Gastrocnemius medialis (tissue), 4 donors: ENCODE data around the gene ATP11A. TPM values are rescaled to one million over a fixed set of nuclear protein-coding genes. Genes with fewer than 3 reads are reported as not detected.

Experiments
- ATAC-seq, 2 donors: fragments of 150-250 bp; one replicate each; pipeline ENCODE4 v1.9.1; 2016
- DNase-seq, 2 donors: peaks; one replicate each; pipeline ENCODE4 v3.0.0-alpha.2; 2019
- H3K27ac ChIP-seq, 4 donors: fragments of 200-600 bp; sonication (generic); 1 replicate in 1 of 4; 2 replicates in 3 of 4; pipeline ENCODE4 v1.5.1; 2016 to 2018; ENCODE audit warnings: mild to moderate bottlenecking in 2 of 4, moderate library complexity in 1 of 4
- H3K27me3 ChIP-seq, 3 donors: fragments of 200-600 bp; sonication (generic) in 2 of 3; 1 replicate in 1 of 3; 2 replicates in 2 of 3; pipeline versions ENCODE4 v1.5.1 to v1.6.0; 2016 to 2019; ENCODE audit warnings: mild to moderate bottlenecking in 1 of 3, moderate library complexity in 1 of 3
- H3K36me3 ChIP-seq, 2 donors: fragments of 200-600 bp; sonication (generic) in 1 of 2; one replicate each; pipeline ENCODE4 v1.5.1; 2017 to 2018
- H3K4me1 ChIP-seq, 2 donors: fragments of 200-600 bp; sonication (generic) in 1 of 2; one replicate each; pipeline ENCODE4 v1.5.1; 2016 to 2017; ENCODE audit warnings: mild to moderate bottlenecking in 2 of 2
- H3K4me3 ChIP-seq, 4 donors: fragments of 200-600 bp; sonication (generic) in 3 of 4; 1 replicate in 1 of 4; 2 replicates in 3 of 4; pipeline ENCODE4 v1.5.1; 2016 to 2019; ENCODE audit warnings: mild to moderate bottlenecking in 2 of 4
- H3K9me3 ChIP-seq, 3 donors: fragments of 200-600 bp; sonication (generic) in 2 of 3; 1 replicate in 1 of 3; 2 replicates in 2 of 3; pipeline ENCODE4 v1.5.1; 2016 to 2019
- POLR2A ChIP-seq, 2 donors: fragments of 450-650 bp; IDR thresholded peaks; one replicate each; pipeline ENCODE4 v1.6.1; 2017; ENCODE audit warnings: antibody characterized with exemption in 2 of 2, mild to moderate bottlenecking in 2 of 2, moderate library complexity in 2 of 2
- in situ Hi-C, 4 donors: fragments of 200-750 bp; cut with MboI; loops; one replicate each; pipeline versions ENCODE4 v1.15.0 to v1.8.0; 2017; ENCODE audit warnings: low sequenced_read_pairs in 4 of 4
- intact Hi-C: fragments of 100-400 bp; cut with DNase I; formaldehyde crosslinking; loops from one replicate; pipeline ENCODE4 v1.15.1; 2023; ENCODE audit warnings: low total_unique reads
- total RNA-seq, 4 donors: library from RNA; depleted of rRNA; stranded (reverse); fragments of >200 nt; gene quantifications; one replicate each; pipeline versions ENCODE4 v1.1.0 to v1.2.3, GENCODE V29; 2016
- TF ChIP-seq, protein P1 (sequence below), 5 experiments: fragments of 450-650 bp in 3 of 5; fragments of 200-600 bp in 2 of 5; sonication (generic) in 2 of 5; IDR thresholded peaks in 4 of 5; conservative IDR thresholded peaks in 1 of 5; 1 replicate in 4 of 5; 2 replicates in 1 of 5; pipeline ENCODE4 v1.5.1; 2016 to 2019; ENCODE audit warnings: antibody characterized with exemption in 5 of 5, mild to moderate bottlenecking in 3 of 5, moderate library complexity in 3 of 5

ATP11A gene
- total RNA-seq, 4 donors from 2014 or later = 10.0 to 14.2 (median 12.6) TPM

DNA sequence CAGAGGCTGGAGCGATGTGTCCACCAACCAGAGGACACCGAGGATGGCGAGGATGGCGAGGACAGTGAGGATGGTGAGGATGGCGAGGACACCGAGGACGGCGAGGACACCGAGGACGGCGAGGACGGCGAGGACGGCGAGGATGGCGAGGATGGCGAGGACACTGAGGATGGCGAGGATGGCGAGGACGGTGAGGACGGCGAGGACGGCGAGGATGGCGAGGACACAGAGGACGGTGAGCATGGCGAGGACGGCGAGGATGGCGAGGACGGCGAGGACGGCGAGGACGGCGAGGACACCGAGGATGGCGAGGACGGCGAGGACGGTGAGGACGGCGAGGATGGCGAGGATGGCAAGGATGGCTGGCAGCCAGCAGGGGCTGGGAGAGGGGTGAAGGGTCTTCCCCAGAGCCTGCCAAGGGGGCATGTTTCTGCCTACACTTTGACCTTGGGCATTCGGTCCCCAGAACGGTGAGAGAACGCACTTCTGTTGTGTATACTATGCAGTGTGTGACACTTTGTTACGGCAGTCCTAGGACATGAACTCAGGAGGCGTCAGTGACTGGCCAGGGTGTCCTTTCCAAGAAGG, 44.4 kb upstream of the ATP11A start:
- intact Hi-C loops = no loop called here
- in situ Hi-C loops = loop anchor here (10.0 to 25.0 kb wide), 3 partner anchors 217 to 229 kb away; no protein-coding TSS in a partner anchor
- TF ChIP-seq POLR2A (IDR thresholded peaks at IDR 0.05) = no peak
- TF ChIP-seq, protein P1, sequence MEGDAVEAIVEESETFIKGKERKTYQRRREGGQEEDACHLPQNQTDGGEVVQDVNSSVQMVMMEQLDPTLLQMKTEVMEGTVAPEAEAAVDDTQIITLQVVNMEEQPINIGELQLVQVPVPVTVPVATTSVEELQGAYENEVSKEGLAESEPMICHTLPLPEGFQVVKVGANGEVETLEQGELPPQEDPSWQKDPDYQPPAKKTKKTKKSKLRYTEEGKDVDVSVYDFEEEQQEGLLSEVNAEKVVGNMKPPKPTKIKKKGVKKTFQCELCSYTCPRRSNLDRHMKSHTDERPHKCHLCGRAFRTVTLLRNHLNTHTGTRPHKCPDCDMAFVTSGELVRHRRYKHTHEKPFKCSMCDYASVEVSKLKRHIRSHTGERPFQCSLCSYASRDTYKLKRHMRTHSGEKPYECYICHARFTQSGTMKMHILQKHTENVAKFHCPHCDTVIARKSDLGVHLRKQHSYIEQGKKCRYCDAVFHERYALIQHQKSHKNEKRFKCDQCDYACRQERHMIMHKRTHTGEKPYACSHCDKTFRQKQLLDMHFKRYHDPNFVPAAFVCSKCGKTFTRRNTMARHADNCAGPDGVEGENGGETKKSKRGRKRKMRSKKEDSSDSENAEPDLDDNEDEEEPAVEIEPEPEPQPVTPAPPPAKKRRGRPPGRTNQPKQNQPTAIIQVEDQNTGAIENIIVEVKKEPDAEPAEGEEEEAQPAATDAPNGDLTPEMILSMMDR (IDR thresholded peaks at IDR 0.05 in 4 of 5, conservative IDR thresholded peaks at IDR 0.05 in 1 of 5) = no peak

GRCh38 chr13:112647256-112647655, 42.6 kb upstream of the ATP11A start:
- no peaks in the 10 kb centered on the region for H3K27me3 ChIP-seq
- ATAC-seq (no peak), DNase-seq (no peak)
- no peak overlapping the region for H3K27ac ChIP-seq
- in situ Hi-C loops = loop anchor here (10.0 to 25.0 kb wide), 3 partner anchors 215 to 228 kb away; no protein-coding TSS in a partner anchor
- H3K9me3 ChIP-seq = no peaks in the 10 kb centered on the region
- H3K4me1 ChIP-seq = no peaks in the 10 kb centered on the region
- TF ChIP-seq POLR2A (IDR thresholded peaks at IDR 0.05) = no peak
- TF ChIP-seq, protein P1 (IDR thresholded peaks at IDR 0.05 in 4 of 5, conservative IDR thresholded peaks at IDR 0.05 in 1 of 5) = no peak
- H3K4me3 ChIP-seq = no peak overlapping the region
- intact Hi-C loops = no loop called here
- H3K36me3 ChIP-seq = no peaks in the 10 kb centered on the region

More for the DNA sequence above, 44.4 kb upstream of the ATP11A start:
- Histone ChIP-seq H3K36me3 (no peaks in the 10 kb centered on the region), H3K4me1 (no peaks in the 10 kb centered on the region), H3K4me3 (no peak overlapping the region), H3K9me3 (no peaks in the 10 kb centered on the region), H3K27ac (no peak overlapping the region), H3K27me3 (no peaks in the 10 kb centered on the region)
- ATAC-seq (no peak), DNase-seq (no peak)

GRCh38 chr13:112648101-112648500, 41.7 kb upstream of the ATP11A start:
- no peaks in the 10 kb centered on the region for H3K9me3 ChIP-seq
- H3K36me3 ChIP-seq = no peaks in the 10 kb centered on the region
- H3K27ac ChIP-seq = no peak overlapping the region
- in situ Hi-C loops (loop anchor here (10.0 to 25.0 kb wide), 3 partner anchors 214 to 227 kb away; no protein-coding TSS in a partner anchor), intact Hi-C loops (no loop called here)
- TF ChIP-seq, protein P1 (IDR thresholded peaks at IDR 0.05 in 4 of 5, conservative IDR thresholded peaks at IDR 0.05 in 1 of 5) = no peak
- TF ChIP-seq POLR2A (IDR thresholded peaks at IDR 0.05) = no peak
- no peak overlapping the region for H3K4me3 ChIP-seq
- DNase-seq (no peak), ATAC-seq (no peak)
- H3K4me1 ChIP-seq = no peaks in the 10 kb centered on the region
- H3K27me3 ChIP-seq = no peaks in the 10 kb centered on the region

DNA sequence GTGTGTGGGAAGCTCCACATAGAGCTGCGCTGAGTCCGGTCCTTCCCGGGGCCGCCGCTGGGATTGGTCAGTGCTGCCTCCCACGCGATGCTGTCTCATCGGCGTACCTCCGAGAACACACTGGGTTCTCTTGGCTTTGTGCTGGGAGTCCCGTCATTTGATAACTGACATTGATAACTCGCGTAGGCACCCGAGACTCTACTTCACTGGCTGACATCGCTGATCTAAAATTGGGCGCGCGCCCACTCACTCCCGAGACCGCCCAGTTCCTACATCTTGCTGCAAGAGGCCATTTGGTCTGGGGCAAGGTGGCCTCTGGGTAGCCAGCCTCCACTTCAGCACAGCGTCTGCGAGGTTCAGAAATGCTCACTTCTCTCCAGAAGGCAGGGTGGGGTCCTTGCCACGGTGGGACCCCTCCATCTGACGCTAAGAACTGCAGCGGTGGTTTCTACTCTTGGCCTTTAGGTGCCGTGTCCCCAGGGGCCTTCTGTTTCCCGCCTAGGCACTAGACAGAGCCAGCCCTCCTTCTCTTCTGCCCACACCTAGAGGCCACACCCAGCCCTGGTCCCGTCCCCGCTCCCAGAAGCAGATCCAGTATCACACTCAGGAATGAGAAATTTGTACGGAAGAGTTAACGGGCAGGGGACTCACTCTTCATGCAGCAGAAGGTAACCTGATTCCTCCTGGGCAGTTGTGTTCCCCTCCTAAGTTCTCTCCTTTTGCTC, 40.7 kb upstream of the ATP11A start:
- Histone ChIP-seq H3K4me1 (no peaks in the 10 kb centered on the region), H3K4me3 (no peak overlapping the region), H3K9me3 (no peaks in the 10 kb centered on the region), H3K27ac (no peak overlapping the region), H3K27me3 (no peaks in the 10 kb centered on the region), H3K36me3 (no peaks in the 10 kb centered on the region)
- no peak for ATAC-seq
- in situ Hi-C loops = loop anchor here (10.0 to 25.0 kb wide), 3 partner anchors 213 to 226 kb away; no protein-coding TSS in a partner anchor
- intact Hi-C loops = no loop called here
- TF ChIP-seq, protein P1 (IDR thresholded peaks at IDR 0.05 in 4 of 5, conservative IDR thresholded peaks at IDR 0.05 in 1 of 5) = no peak
- no peak for TF ChIP-seq POLR2A (IDR thresholded peaks at IDR 0.05)
- no peak for DNase-seq
